Bone marrow (tissue), 2 donors: Measurements from ENCODE around the gene MFNG.

Source experiments
- DNase-seq, 2 donors: peaks; one replicate each; lab custom pipeline; 2025; lab: John Stamatoyannopoulos, UW

MFNG gene

GRCh38 chr22:37511395-37512104 lies 25.4 kb upstream of the MFNG start:
- DNase-seq, result no peak

- no peak for DNase-seq
Observed at GRCh38 chr22:37510091-37510490, 23.9 kb upstream of the MFNG start.

- no peak for DNase-seq
Observed at GRCh38 chr22:37509059-37509860, 23.1 kb upstream of the MFNG start.

GRCh38 chr22:37508431-37508992 lies 22.3 kb upstream of the MFNG start:
- no peak for DNase-seq

GRCh38 chr22:37507731-37508130 lies 21.5 kb upstream of the MFNG start:
- no peak for DNase-seq

GRCh38 chr22:37505989-37506388 lies 19.8 kb upstream of the MFNG start:
- DNase-seq, result no peak

- DNase-seq, result no peak
Observed at GRCh38 chr22:37505565-37505964, 19.4 kb upstream of the MFNG start.

GRCh38 chr22:37504964-37505363 lies 18.8 kb upstream of the MFNG start:
- no peak for DNase-seq

- DNase-seq, result no peak
Observed at GRCh38 chr22:37503850-37504249, 17.7 kb upstream of the MFNG start.

- no peak for DNase-seq
Observed at GRCh38 chr22:37503183-37503683, 17.0 kb upstream of the MFNG start.

- DNase-seq, result no peak
Observed at GRCh38 chr22:37502342-37503182, 16.4 kb upstream of the MFNG start.

- DNase-seq, result no peak
Observed at GRCh38 chr22:37501610-37502341, 15.6 kb upstream of the MFNG start.

- DNase-seq, result no peak
Observed at GRCh38 chr22:37500745-37501609, 14.8 kb upstream of the MFNG start.

- DNase-seq, result no peak
Observed at GRCh38 chr22:37499789-37500540, 13.8 kb upstream of the MFNG start.

- no peak for DNase-seq
Observed at GRCh38 chr22:37499027-37499707, 13.0 kb upstream of the MFNG start.

- peak in 1 of 2 donors; percentile 28 for DNase-seq
Observed at GRCh38 chr22:37498289-37498909, 12.2 kb upstream of the MFNG start.

- no peak for DNase-seq
Observed at GRCh38 chr22:37497062-37497599, 10.9 kb upstream of the MFNG start.

GRCh38 chr22:37496651-37497050 lies 10.5 kb upstream of the MFNG start:
- no peak for DNase-seq
